Spinal cord (tissue), 10 donors: ENCODE data around the gene PARVA. TPM values are rescaled to one million over a fixed set of nuclear protein-coding genes. Genes with fewer than 3 reads are reported as not detected.

ENCODE experiments used
- DNase-seq, 6 donors: peaks; one replicate each; pipeline versions ENCODE4 v3.0.0 to v3.0.0-alpha.2; 2013 to 2015; ENCODE audit warnings: low spot score in 6 of 6, low read depth in 4 of 6
- H3K27ac ChIP-seq: one replicate; pipeline ENCODE4 v1.5.1; 2013; ENCODE audit warnings: low read depth, low read length, control low read depth
- H3K27me3 ChIP-seq: one replicate; pipeline ENCODE4 v1.6.1; 2013; ENCODE audit warnings: low read length; ENCODE audit not compliant: control insufficient read depth, insufficient read depth
- H3K36me3 ChIP-seq: one replicate; pipeline ENCODE4 v1.6.1; 2013; ENCODE audit warnings: low read length; ENCODE audit not compliant: control insufficient read depth, insufficient read depth
- H3K4me1 ChIP-seq: one replicate; pipeline ENCODE4 v1.6.1; 2013; ENCODE audit warnings: low read length; ENCODE audit not compliant: control insufficient read depth, insufficient read depth
- H3K4me3 ChIP-seq: one replicate; pipeline ENCODE4 v1.5.1; 2013; ENCODE audit warnings: low read depth, low read length, control low read depth
- H3K9me3 ChIP-seq: one replicate; pipeline ENCODE4 v1.6.1; 2013; ENCODE audit warnings: low read length; ENCODE audit not compliant: control insufficient read depth, insufficient read depth
- WGBS: methylation state at CpG from one replicate; pipeline ENCODE4 v1.1.5; 2013; ENCODE audit warnings: missing lambda C conversion rate; ENCODE audit not compliant: insufficient coverage; 5-methylcytosine and 5-hydroxymethylcytosine counted together
- polyA plus RNA-seq, 2 donors: library from polyadenylated mRNA; unstranded; fragments of 120-200 nt; gene quantifications; one replicate each; pipeline ENCODE4 v1.2.1, GENCODE V29; 2013; ENCODE audit not compliant: insufficient read length in 2 of 2
- total RNA-seq, 2 donors: library from RNA; depleted of rRNA in 1 of 2; stranded (reverse); fragments of 120-200 nt in 1 of 2; fragments of >200 nt in 1 of 2; gene quantifications; one replicate each; pipeline versions ENCODE4 v1.2.3 to v1.2.4, GENCODE V29; 2013 to 2014
- donor health status: healthy.

Gene PARVA
- total and polyA plus RNA-seq, 4 donors: 19.1 to 36.3 (median 33.3) TPM

- H3K36me3 ChIP-seq: no peaks in the 10 kb centered on the region
- WGBS: 80% methylated on average over 1 of the region's 1 CpG
- H3K4me1 ChIP-seq: peaks cover 3% of the 10 kb centered on the region
- no peaks in the 10 kb centered on the region for H3K27me3 ChIP-seq
- no peak for DNase-seq
- H3K27ac ChIP-seq: no peak overlapping the region
- H3K9me3 ChIP-seq: no peaks in the 10 kb centered on the region
- H3K4me3 ChIP-seq: no peak overlapping the region
Measured at GRCh38 chr11:12372111-12372510, 5.3 kb upstream of the PARVA start.

- peaks cover 9% of the 10 kb centered on the region for H3K4me1 ChIP-seq
- no peaks in the 10 kb centered on the region for H3K27me3 ChIP-seq
- no peaks in the 10 kb centered on the region for H3K9me3 ChIP-seq
- no peak overlapping the region for H3K4me3 ChIP-seq
- no peak overlapping the region for H3K27ac ChIP-seq
- no peak for DNase-seq
- 86% methylated on average over 2 of the region's 7 CpGs for WGBS
- H3K36me3 ChIP-seq: no peaks in the 10 kb centered on the region
Measured at GRCh38 chr11:12375720-12376119, 1.7 kb upstream of the PARVA start.

DNA sequence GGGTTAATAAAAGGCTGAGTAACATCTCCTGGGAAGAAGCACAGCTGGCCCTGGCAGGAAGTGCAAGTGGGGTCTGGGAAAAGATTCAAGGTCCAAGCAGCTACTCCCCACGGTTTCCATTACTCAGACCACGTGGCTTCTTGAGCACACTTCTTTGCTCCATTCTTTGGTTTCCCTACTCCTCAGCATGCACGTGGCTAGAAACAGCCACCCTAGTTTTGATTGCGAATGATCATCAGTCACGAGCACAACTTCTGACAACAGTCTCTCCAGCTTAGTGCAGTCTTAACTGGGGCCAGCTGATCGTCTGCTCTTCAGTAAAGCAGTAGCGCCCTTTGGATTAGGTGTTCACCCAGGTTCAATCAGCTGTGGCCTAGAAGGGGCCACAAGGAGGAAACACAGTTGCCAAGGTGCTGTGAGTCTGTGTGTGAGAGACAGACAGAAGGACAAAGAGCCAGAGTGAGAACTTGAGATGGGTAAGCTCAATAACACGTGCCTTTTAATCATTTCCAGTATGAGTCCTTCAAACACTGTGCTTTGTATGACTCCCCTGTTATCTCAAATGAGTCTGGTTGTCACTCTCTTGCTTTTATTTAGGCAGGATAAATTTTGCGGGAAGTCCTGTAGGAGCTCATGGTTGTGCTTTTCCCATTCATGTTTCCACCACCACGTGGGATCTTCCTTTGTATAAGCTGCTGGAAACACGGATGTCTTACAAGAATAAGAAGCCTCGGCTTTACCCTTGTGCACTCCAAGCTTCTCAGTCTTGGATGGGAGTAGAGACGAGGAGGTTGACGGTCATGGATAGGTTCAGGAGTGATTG lies 901 bp upstream of the PARVA start:
- DNase-seq: peak in 2 of 6 donors; percentile 29 to 43
- Histone ChIP-seq H3K9me3 (no peaks in the 10 kb centered on the region), H3K4me1 (peaks cover 9% of the 10 kb centered on the region), H3K27me3 (no peaks in the 10 kb centered on the region), H3K27ac (peak overlapping the region; percentile 88), H3K4me3 (peak overlapping the region; percentile 55), H3K36me3 (no peaks in the 10 kb centered on the region)
- WGBS: 57% methylated on average over 11 of the region's 14 CpGs

GRCh38 chr11:12377824-12378593 lies 638 bp downstream of the PARVA start:
- no peaks in the 10 kb centered on the region for H3K36me3 ChIP-seq
- H3K4me3 ChIP-seq: peak overlapping the region; percentile 71
- peak in 3 of 6 donors; percentile 33 to 72 (median 67) for DNase-seq
- H3K27ac ChIP-seq: peak overlapping the region; percentile 88
- under 1% methylated on average over 65 of the region's 76 CpGs for WGBS
- no peaks in the 10 kb centered on the region for H3K9me3 ChIP-seq
- no peaks in the 10 kb centered on the region for H3K27me3 ChIP-seq
- peaks cover 9% of the 10 kb centered on the region for H3K4me1 ChIP-seq

DNA sequence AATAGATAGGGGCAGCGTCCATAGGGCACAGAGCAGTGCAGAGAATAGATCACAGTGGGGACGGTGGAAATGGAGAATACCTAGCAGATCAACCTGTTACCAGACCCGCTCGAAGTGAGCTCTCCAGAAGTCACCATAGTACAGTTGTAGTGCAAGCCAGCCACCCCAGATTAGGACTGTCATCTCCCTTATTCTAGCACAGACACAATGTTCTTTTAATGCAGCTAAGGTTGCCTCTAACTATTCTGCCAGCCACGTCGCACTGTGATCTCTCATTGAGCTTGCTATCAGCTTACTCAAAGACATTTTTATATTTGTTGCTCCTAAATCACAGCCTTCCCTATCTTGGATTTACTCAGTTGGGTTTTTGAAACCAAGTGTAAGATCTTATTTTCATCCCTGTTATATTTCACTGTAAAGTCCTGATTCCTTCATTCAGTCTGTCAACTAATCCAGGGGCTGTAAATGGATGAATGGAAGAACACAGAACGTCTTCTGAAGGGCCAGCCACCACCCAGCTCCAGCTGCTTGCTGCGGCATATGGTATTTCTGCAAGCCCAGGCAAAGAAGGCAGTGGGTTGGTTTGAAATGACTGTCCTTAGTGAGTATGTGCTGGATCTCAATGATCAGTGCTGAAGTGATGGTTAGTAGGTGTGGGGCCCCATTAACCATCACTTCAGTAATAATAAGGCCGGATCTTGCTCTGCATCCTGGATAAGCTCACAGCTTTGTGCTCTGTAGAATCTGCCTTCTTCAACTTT lies 3.4 kb downstream of the PARVA start:
- Histone ChIP-seq H3K4me1 (peaks cover 9% of the 10 kb centered on the region), H3K27me3 (no peaks in the 10 kb centered on the region), H3K36me3 (no peaks in the 10 kb centered on the region), H3K9me3 (no peaks in the 10 kb centered on the region), H3K4me3 (no peak overlapping the region), H3K27ac (no peak overlapping the region)
- DNase-seq: no peak
- 94% methylated on average over 6 of the region's 9 CpGs for WGBS

- no peak overlapping the region for H3K27ac ChIP-seq
- H3K4me1 ChIP-seq: peaks cover 8% of the 10 kb centered on the region
- H3K9me3 ChIP-seq: no peaks in the 10 kb centered on the region
- no peak overlapping the region for H3K4me3 ChIP-seq
- peak in 1 of 6 donors; percentile 57 for DNase-seq
- H3K27me3 ChIP-seq: no peaks in the 10 kb centered on the region
- WGBS: 94% methylated on average over 4 of the region's 9 CpGs
- no peaks in the 10 kb centered on the region for H3K36me3 ChIP-seq
Measured at GRCh38 chr11:12381875-12382274, 4.5 kb downstream of the PARVA start.

GRCh38 chr11:12382451-12382850 lies 5.1 kb downstream of the PARVA start:
- Histone ChIP-seq H3K27me3 (no peaks in the 10 kb centered on the region), H3K4me1 (peaks cover 3% of the 10 kb centered on the region), H3K36me3 (no peaks in the 10 kb centered on the region), H3K27ac (no peak overlapping the region), H3K9me3 (no peaks in the 10 kb centered on the region), H3K4me3 (no peak overlapping the region)
- no peak for DNase-seq
- no CpG with 5 or more reads among the region's 1 CpG for WGBS

- Histone ChIP-seq H3K4me3 (no peak overlapping the region), H3K4me1 (no peaks in the 10 kb centered on the region), H3K9me3 (no peaks in the 10 kb centered on the region), H3K36me3 (no peaks in the 10 kb centered on the region), H3K27me3 (no peaks in the 10 kb centered on the region), H3K27ac (no peak overlapping the region)
- no peak for DNase-seq
- 100% methylated on average over 1 of the region's 1 CpG for WGBS
Measured at GRCh38 chr11:12386309-12386708, 8.9 kb downstream of the PARVA start.

DNA sequence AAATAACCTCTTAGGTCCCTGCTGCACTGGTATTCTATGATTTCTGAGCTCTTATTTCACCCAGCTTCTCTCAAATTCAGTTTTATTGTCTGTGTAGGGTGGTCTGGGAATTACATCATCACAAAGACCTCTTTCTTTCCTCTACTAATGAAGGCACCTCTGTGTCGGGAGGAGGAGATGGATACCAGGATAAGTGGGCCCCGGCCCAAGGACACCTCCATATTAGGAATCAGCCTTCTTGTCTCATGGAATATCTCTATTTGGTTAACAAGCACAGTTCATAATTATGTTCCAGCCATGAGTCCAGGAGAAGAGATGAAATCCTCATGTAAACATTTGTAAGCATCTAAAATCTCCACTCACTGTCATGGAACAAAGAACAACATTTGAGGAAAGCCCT lies 9.4 kb downstream of the PARVA start:
- no CpG with 5 or more reads among the region's 2 CpGs for whole genome bisulfite sequencing
- no peaks in the 10 kb centered on the region for H3K36me3 ChIP-seq
- H3K4me1 ChIP-seq: no peaks in the 10 kb centered on the region
- H3K27me3 ChIP-seq: no peaks in the 10 kb centered on the region
- no peak for DNase-seq
- no peaks in the 10 kb centered on the region for H3K9me3 ChIP-seq
- no peak overlapping the region for H3K27ac ChIP-seq
- no peak overlapping the region for H3K4me3 ChIP-seq
